Measurements from ENCODE around the gene UBR1.

GRCh38 chr15:42932833-42933515 lies 172.9 kb downstream of the UBR1 start:
- no peak for TF ChIP-seq POLR2A (IDR thresholded peaks at IDR 0.05)
- TF ChIP-seq CTCF (IDR thresholded peaks at IDR 0.05): no peak

Measured in Peyer's patch (tissue), 4 donors.